ENCODE data around the gene PQBP1.

- TF ChIP-seq POLR2A (IDR thresholded peaks at IDR 0.05) (no peak), POLR2AphosphoS5 (IDR thresholded peaks at IDR 0.05) (no peak)
These were observed 39.6 kb downstream of the PQBP1 start for GRCh38 chrX:48937054-48937907.

All from prostate gland (tissue), 1 donor.